ENCODE measurements around the gene POLN.

DNA sequence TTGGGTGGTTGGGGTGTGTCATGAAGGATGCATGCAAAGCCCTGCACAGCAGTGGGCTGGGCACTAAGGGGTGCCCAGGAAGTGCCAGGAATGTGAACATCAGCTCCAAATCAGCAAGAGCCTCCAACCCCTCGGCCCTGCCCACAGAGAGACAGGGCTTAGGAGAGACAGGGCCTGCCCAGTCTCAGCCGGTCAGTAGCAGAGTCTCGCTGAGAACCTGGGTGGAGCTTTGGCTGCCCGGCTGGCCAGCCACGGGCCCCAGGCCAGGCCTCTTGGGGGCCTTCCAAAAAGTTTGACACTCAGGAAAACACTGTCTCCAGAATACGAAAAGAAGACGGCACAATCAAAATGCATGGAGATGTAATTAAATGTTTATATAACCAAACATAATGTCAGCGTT, 24.3 kb upstream of the POLN start:
- TF ChIP-seq CTCF (optimal IDR thresholded peaks at IDR 0.05 in 1 of 3, IDR thresholded peaks at IDR 0.05 in 1 of 3, conservative IDR thresholded peaks at IDR 0.05 in 1 of 3; ENCODE audit: extremely low read depth in 1 of 3, insufficient read depth in 2 of 3, low read length in 3 of 3) (no peak), EZH2 (IDR thresholded peaks at IDR 0.05; ENCODE audit: low read length) (no peak)

Data from keratinocyte (primary cell).